CD4-positive, alpha-beta T cell (primary cell): Measurements from ENCODE around the gene SIM2. TPM values are rescaled to one million over a fixed set of nuclear protein-coding genes. Genes with fewer than 3 reads are reported as not detected.

Experiments
- ATAC-seq: fragments of 200-7000 bp; cut with Tn5 transposase; one replicate; pipeline ENCODE4 v1.10.0; 2022; ENCODE audit warnings: mild to moderate bottlenecking; ENCODE audit not compliant: poor library complexity
- CTCF ChIA-PET: fragments of 350-600 bp; sonication (Branson Sonifier 250); formaldehyde crosslinking; loops from one replicate; lab custom pipeline; 2021; ENCODE audit warnings: antibody characterized with exemption, inconsistent platforms; lab: Charles Lee
- POLR2A ChIA-PET: fragments of 350-600 bp; sonication (Branson Sonifier 250); formaldehyde crosslinking; loops from one replicate; lab custom pipeline; 2021; ENCODE audit warnings: antibody characterized with exemption, inconsistent platforms; lab: Charles Lee
- DNase-seq, 14 experiments: peaks; one replicate each; pipeline ENCODE4 v3.0.0-alpha.2; 2013 to 2020; ENCODE audit warnings: mixed read lengths in 2 of 14
- H3K27ac ChIP-seq, 2 donors: one replicate each; pipeline versions ENCODE4 v1.5.1 to v1.7.0; 2013; ENCODE audit warnings: low read length in 2 of 2, low read depth in 1 of 2, mild to moderate bottlenecking in 1 of 2
- H3K27me3 ChIP-seq, 2 experiments: 1 replicate in 1 of 2; 2 replicates in 1 of 2; pipeline versions ENCODE4 v1.6.1 to v1.7.0; 2013; ENCODE audit warnings: low read length in 2 of 2, control low read depth in 1 of 2, mild to moderate bottlenecking in 1 of 2, moderate library complexity in 1 of 2; ENCODE audit not compliant: insufficient read depth in 2 of 2, control insufficient read depth in 1 of 2
- H3K36me3 ChIP-seq: one replicate; pipeline ENCODE4 v1.6.1; 2013; ENCODE audit warnings: low read length, control low read depth; ENCODE audit not compliant: insufficient read depth
- H3K4me1 ChIP-seq: one replicate; pipeline ENCODE4 v1.6.1; 2013; ENCODE audit warnings: low read length, control low read depth; ENCODE audit not compliant: insufficient read depth
- H3K4me3 ChIP-seq: one replicate; pipeline ENCODE4 v1.5.1; 2013; ENCODE audit warnings: mild to moderate bottlenecking, low read length, moderate library complexity
- H3K9me3 ChIP-seq, 2 experiments: 1 replicate in 1 of 2; 2 replicates in 1 of 2; pipeline versions ENCODE4 v1.6.1 to v1.7.0; 2013; ENCODE audit warnings: low read length in 2 of 2, mild to moderate bottlenecking in 2 of 2, control low read depth in 1 of 2, moderate library complexity in 1 of 2; ENCODE audit not compliant: control insufficient read depth in 1 of 2, insufficient read depth in 1 of 2
- H3K27ac Mint-ChIP-seq: one replicate; pipeline ENCODE4 v1.8.0; 2020; ENCODE audit warnings: mixed read lengths
- H3K27me3 Mint-ChIP-seq: one replicate; pipeline ENCODE4 v1.8.0; 2021; ENCODE audit warnings: mixed read lengths
- H3K36me3 Mint-ChIP-seq: one replicate; pipeline ENCODE4 v1.8.0; 2021; ENCODE audit warnings: low read depth, mixed read lengths
- H3K4me1 Mint-ChIP-seq: one replicate; pipeline ENCODE4 v1.8.0; 2021; ENCODE audit warnings: low read depth, mixed read lengths
- H3K4me3 Mint-ChIP-seq: one replicate; pipeline ENCODE4 v1.8.0; 2020; ENCODE audit warnings: mild to moderate bottlenecking, mixed read lengths
- H3K9me3 Mint-ChIP-seq: one replicate; pipeline ENCODE4 v1.8.0; 2020; ENCODE audit warnings: mixed read lengths
- CTCF ChIP-seq: fragments of 200-600 bp; IDR thresholded peaks from one replicate; pipeline ENCODE4 v1.8.0; 2022; ENCODE audit warnings: antibody characterized with exemption, mild to moderate bottlenecking
- intact Hi-C, 2 experiments: fragments of 100-400 bp; cut with DNase I in 1 of 2; cut with micrococcal nuclease in 1 of 2; formaldehyde crosslinking; loops; one replicate each; pipeline versions ENCODE4 v1.15.1 to v1.9.0; 2023 to 2025; cut with DNase I, micrococcal nuclease
- total RNA-seq, 174 experiments: library from RNA in 2 of 174; stranded (reverse) in 2 of 174; gene quantifications; one replicate each; pipeline ENCODE4 v1.2.3 and lab custom pipeline; 2021 to 2026

The SIM2 gene
- total RNA-seq, 2 experiments from 2014 or later: not detected

- Mint-ChIP-seq H3K9me3 (no peaks in the 10 kb centered on the region), H3K36me3 (peaks cover 1% of the 10 kb centered on the region), H3K4me1 (peaks cover 16% of the 10 kb centered on the region), H3K27ac (no peak overlapping the region), H3K4me3 (no peak overlapping the region), H3K27me3 (peaks cover 70% of the 10 kb centered on the region)
- no peak for TF ChIP-seq CTCF
- Histone ChIP-seq H3K27me3 (peaks cover 25 to 36% of the 10 kb centered on the region in 2 experiments), H3K36me3 (no peaks in the 10 kb centered on the region), H3K4me1 (peaks cover 5% of the 10 kb centered on the region), H3K27ac (no peak overlapping the region), H3K4me3 (no peak overlapping the region), H3K9me3 (peaks cover 0 to 9% of the 10 kb centered on the region in 2 experiments)
- intact Hi-C loops: no loop called here
- ATAC-seq: no peak
- ChIA-PET CTCF (no interaction called here), POLR2A (no interaction called here)
- DNase-seq: no peak
Observed at GRCh38 chr21:36745459-36745858, 46.5 kb downstream of the SIM2 start.

GRCh38 chr21:36747041-36747814, 48.3 kb downstream of the SIM2 start:
- Histone ChIP-seq H3K36me3 (no peaks in the 10 kb centered on the region), H3K27me3 (peaks cover 25 to 36% of the 10 kb centered on the region in 2 experiments), H3K4me1 (peaks cover 5% of the 10 kb centered on the region), H3K9me3 (peaks cover 0 to 9% of the 10 kb centered on the region in 2 experiments), H3K27ac (no peak overlapping the region), H3K4me3 (no peak overlapping the region)
- ChIA-PET POLR2A (no interaction called here), CTCF (no interaction called here)
- H3K4me1 Mint-ChIP-seq: peaks cover 16% of the 10 kb centered on the region
- no peak for TF ChIP-seq CTCF
- DNase-seq: no peak
- intact Hi-C loops: no loop called here
- no peaks in the 10 kb centered on the region for H3K9me3 Mint-ChIP-seq
- H3K27ac Mint-ChIP-seq: no peak overlapping the region
- ATAC-seq: no peak
- H3K27me3 Mint-ChIP-seq: peaks cover 74% of the 10 kb centered on the region
- peak overlapping the region; percentile 58 for H3K4me3 Mint-ChIP-seq
- H3K36me3 Mint-ChIP-seq: peaks cover 7% of the 10 kb centered on the region

- H3K4me1 Mint-ChIP-seq: peaks cover 16% of the 10 kb centered on the region
- Histone ChIP-seq H3K27me3 (peaks cover 25 to 36% of the 10 kb centered on the region in 2 experiments), H3K36me3 (no peaks in the 10 kb centered on the region), H3K27ac (no peak overlapping the region), H3K4me3 (no peak overlapping the region), H3K4me1 (peaks cover 5% of the 10 kb centered on the region), H3K9me3 (peaks cover 0 to 9% of the 10 kb centered on the region in 2 experiments)
- H3K27me3 Mint-ChIP-seq: peaks cover 73% of the 10 kb centered on the region
- ATAC-seq: peak; percentile 41
- intact Hi-C loops: no loop called here
- no peaks in the 10 kb centered on the region for H3K9me3 Mint-ChIP-seq
- CTCF ChIA-PET: no interaction called here
- TF ChIP-seq CTCF: no peak
- POLR2A ChIA-PET: no interaction called here
- peaks cover 14% of the 10 kb centered on the region for H3K36me3 Mint-ChIP-seq
- no peak overlapping the region for H3K27ac Mint-ChIP-seq
- peak in 1 of 14 experiments; percentile 19 for DNase-seq
- H3K4me3 Mint-ChIP-seq: no peak overlapping the region
Observed at GRCh38 chr21:36747815-36748383, 49.0 kb downstream of the SIM2 start.
